GM18526 (cell line): Measurements from ENCODE around the gene NRXN3.

Source experiments
- POLR2A ChIP-seq: IDR thresholded peaks from 3 replicates; pipeline ENCODE4 v1.6.1; 2011; ENCODE audit not compliant: insufficient read length; ENCODE audit errors: extremely low read depth

NRXN3 gene

GRCh38 chr14:78617735-78618134 lies 447.6 kb downstream of the NRXN3 start:
- no peak for TF ChIP-seq POLR2A

- TF ChIP-seq POLR2A: no peak
Observed at GRCh38 chr14:78618368-78618767, 448.2 kb downstream of the NRXN3 start.

- TF ChIP-seq POLR2A: no peak
Observed at GRCh38 chr14:78627114-78627513, 456.9 kb downstream of the NRXN3 start.

GRCh38 chr14:78631551-78631950 lies 461.4 kb downstream of the NRXN3 start:
- no peak for TF ChIP-seq POLR2A

GRCh38 chr14:78633752-78634151 lies 463.6 kb downstream of the NRXN3 start:
- TF ChIP-seq POLR2A: no peak

GRCh38 chr14:78637489-78637888 lies 467.3 kb downstream of the NRXN3 start:
- no peak for TF ChIP-seq POLR2A

GRCh38 chr14:78637908-78638475 lies 467.8 kb downstream of the NRXN3 start:
- no peak for TF ChIP-seq POLR2A

- TF ChIP-seq POLR2A: no peak
Observed at GRCh38 chr14:78638926-78639325, 468.8 kb downstream of the NRXN3 start.

GRCh38 chr14:78644824-78645559 lies 474.8 kb downstream of the NRXN3 start:
- no peak for TF ChIP-seq POLR2A

- TF ChIP-seq POLR2A: no peak
Observed at GRCh38 chr14:78652727-78653126, 482.6 kb downstream of the NRXN3 start.

- TF ChIP-seq POLR2A: no peak
Observed at GRCh38 chr14:78653173-78653572, 483.0 kb downstream of the NRXN3 start.

GRCh38 chr14:78657451-78657850 lies 487.3 kb downstream of the NRXN3 start:
- no peak for TF ChIP-seq POLR2A

- TF ChIP-seq POLR2A: no peak
Observed at GRCh38 chr14:78664841-78665240, 494.7 kb downstream of the NRXN3 start.

- no peak for TF ChIP-seq POLR2A
Observed at GRCh38 chr14:78666336-78667056, 496.3 kb downstream of the NRXN3 start.

- TF ChIP-seq POLR2A: no peak
Observed at GRCh38 chr14:78667141-78667540, 497.0 kb downstream of the NRXN3 start.

- no peak for TF ChIP-seq POLR2A
Observed at GRCh38 chr14:78673845-78674244, 503.7 kb downstream of the NRXN3 start.
